NCI-H524 treated with DMSO at 0.1 percent for 48 hours (cell line): ENCODE results near the gene KLRG1.
A peak's percentile ranks its signal among the peaks of the same experiment; 100 is the strongest.

ENCODE experiments used
- DNase-seq: peaks from one replicate; lab custom pipeline; 2025; lab: John Stamatoyannopoulos, UW

KLRG1 gene

DNA sequence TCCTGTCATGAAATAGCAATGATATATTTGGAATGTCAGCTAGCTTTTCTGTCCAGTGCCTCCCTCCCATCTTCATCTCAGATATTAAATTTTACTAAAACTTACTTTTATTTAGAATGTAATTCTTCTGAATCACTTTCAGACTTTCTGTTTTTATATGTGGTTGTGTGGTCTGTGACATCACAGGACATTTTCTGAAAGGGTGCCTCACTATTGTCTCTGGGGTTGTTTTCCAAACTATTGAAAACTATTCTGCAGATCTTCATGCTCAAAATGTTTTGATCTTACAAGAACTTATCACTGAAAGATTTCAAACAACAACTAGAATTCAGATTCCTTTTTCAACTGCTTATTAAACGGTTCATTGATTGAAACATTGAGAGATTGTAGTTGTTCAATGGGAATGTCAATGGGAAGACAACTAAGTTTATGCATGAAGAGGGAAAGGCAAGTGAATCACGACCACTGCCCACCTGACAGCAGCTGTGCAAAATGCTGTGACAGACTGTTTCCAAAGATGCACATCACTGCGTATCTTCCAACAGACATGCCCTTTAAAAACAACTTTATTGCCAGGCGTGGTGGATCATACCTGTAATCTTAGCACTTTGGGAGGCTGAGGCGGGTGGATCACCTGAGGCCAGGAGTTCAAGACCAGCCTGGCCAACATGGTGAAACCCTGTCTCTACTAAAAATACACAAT lies 51.3 kb downstream of the KLRG1 start:
- no peak for DNase-seq

DNA sequence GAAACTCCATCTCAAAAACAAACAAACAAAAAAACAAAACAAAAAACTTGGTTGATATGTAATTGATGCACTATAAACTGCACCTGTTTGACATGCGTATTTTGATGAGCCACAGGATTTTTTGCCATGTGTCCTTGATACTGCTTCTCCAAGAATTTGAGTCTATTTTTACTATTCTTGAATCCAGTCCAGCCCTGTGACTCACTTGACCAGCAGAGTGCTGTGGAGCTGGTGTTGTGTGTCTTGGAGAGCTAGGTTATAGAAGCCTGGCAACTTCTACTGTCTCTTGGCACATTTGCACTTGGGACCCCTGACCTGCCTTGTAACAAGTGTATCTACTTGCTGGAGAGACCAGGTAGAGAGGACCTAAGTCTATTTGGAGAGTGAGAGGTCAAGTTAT lies 52.0 kb downstream of the KLRG1 start:
- DNase-seq, result no peak

DNA sequence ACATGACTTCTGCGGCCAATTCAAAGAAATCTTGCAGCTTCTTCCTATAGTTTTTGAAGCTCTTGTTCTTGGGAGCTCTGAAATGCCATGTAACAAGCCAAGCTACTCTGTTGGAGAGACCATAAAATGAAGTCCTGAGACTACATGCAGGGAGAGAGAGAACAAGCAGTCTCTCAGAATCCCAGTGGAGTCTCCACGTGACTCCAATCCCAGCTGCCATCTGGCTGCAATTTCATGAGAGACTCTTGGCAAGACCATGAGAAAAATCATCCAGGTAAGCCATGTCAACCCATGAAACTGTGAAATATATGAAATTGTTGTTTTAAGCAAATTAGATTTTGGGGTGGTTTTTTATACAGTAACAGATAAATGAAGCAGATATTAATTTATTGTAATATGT lies 54.4 kb downstream of the KLRG1 start:
- DNase-seq, result peak; percentile 85

DNA sequence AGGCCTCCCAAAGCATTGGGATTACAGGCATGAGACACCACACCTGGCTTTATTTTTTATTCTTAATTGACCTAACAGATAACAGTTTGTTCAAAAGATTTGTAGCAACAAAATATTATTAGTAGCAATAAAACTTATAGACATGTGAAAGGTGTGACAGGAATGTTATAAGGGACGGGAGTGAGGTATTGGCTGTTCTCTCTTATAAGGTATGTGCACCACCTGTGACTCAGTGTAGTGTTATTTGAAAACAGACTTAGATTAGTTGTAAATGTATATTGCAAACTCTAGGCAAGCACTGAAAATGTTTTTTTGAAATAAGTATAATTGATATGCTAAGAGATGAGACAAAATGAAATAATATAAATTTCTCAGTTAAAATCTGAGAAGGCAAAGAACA lies 57.8 kb downstream of the KLRG1 start:
- no peak for DNase-seq

DNA sequence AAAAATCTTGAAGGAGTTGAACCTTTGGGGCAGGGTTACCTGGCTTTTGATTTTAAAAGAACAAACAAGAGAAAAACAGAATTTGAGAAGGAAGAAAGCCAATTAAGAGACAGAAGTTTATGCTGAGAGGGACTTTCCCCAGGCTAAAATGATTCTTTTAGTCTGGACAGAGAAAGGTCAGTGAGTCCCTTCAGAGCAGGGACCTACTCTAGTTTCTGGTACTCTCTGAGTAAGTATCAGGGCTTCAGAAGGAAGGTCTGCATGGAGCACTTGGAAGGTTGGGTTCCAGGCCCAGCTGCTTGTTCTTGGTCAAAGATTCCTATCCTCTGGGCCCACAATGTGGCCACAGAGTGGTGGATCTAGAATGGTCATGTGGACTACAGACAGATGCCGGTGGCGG lies 59.6 kb downstream of the KLRG1 start:
- no peak for DNase-seq

DNA sequence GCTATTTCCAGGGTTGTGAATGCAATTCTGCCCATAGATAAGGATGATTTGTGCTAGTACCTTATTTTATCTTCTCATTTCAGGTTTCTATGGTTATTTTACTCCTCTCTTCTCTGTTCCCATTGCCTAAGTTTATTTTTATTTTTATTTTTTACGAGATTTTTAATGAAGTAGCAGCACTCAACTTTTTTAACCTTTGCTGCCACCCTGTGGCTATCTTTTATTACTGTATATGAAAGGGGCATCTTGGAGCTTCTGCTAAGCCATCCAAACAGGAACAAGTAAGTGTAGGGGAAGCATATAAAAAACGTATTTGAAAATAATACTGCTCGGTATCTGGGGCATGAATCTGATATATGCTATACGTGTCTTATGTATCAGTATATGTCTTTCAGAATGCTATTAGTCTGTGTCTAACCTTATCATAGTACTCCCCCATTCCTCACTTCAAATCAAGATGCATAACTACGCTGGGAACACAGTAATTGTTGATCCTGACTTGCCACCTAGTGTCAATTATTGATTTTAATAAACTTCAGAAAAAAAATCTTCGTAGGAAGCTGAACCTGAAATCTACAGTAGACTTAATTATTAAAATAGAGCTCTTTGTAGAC lies 60.3 kb downstream of the KLRG1 start:
- no peak for DNase-seq

DNA sequence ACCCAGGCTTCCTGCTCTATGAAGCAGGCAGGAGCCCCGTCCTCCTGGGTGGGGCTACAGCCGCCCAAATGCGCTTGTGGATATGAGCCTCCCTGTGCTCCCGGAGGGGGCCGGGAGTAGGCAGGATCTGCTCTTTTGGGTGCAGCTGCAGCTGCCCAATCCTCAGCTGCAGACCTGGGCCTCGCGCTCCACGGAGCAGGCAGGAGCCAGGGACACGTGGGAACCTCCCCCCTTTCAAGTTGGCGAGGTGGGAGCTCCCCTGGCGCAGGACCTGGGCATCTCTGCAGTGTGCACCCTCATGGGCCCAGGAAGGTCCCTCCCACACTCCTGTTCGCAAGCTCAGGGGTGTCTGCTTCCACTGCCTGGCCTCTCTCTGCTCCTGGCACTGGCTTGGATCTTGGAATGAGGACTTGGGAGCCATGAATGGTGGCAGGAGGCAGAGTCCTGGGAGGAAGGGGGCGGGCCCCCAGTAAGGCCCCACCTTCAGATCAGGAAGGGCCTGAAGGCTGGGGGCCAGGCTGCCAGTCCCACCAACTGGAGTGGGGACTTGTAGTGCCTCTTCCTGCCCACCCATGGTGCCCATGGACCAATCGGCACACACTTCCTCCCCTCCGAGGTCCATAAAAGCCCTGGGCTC lies 61.3 kb downstream of the KLRG1 start:
- no peak for DNase-seq

DNA sequence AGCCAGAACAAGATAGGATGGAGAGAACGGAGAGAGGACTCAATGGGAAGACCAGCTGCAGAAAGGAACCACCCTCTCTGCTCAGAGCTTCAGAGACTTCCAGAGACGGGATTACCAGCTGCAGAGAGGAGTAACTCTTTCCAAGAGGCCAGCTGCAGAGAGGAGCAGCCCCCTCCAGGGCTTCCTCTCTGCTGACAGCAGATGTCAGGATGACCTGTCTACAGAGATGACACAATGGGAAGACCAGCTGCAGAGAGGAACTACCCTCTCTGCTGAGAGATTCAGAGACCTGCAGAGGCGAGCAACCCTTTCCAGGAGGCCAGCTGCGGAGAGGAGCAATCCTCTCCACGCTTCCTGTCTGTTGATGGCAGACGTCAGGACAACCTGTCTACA lies 61.8 kb downstream of the KLRG1 start:
- DNase-seq, result no peak

DNA sequence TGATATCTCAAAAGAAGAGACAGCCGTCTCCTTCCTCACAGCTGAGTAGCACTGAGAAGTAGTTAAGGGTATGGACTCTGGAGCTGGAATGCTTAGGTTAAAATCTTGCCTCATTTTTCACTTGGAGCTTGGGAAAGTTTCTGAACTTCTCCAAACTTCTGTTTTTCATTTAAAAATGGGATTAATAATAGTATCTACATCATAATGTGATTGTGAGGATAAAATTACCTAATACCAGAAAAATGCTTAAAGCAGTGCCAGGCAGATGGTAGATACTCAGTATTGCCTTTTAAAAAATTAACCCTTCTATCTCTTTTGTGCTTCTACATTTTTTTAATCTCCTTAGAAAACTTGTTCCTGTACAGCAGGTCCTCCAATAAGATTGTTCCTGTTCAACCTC lies 63.3 kb downstream of the KLRG1 start:
- no peak for DNase-seq
